ENCODE data around the gene UCP2. TPM values are rescaled to one million over a fixed set of nuclear protein-coding genes. Genes with fewer than 3 reads are reported as not detected.

UCP2 gene
- total RNA-seq, 1 donor from 2014 or later: 23.4 TPM

DNA sequence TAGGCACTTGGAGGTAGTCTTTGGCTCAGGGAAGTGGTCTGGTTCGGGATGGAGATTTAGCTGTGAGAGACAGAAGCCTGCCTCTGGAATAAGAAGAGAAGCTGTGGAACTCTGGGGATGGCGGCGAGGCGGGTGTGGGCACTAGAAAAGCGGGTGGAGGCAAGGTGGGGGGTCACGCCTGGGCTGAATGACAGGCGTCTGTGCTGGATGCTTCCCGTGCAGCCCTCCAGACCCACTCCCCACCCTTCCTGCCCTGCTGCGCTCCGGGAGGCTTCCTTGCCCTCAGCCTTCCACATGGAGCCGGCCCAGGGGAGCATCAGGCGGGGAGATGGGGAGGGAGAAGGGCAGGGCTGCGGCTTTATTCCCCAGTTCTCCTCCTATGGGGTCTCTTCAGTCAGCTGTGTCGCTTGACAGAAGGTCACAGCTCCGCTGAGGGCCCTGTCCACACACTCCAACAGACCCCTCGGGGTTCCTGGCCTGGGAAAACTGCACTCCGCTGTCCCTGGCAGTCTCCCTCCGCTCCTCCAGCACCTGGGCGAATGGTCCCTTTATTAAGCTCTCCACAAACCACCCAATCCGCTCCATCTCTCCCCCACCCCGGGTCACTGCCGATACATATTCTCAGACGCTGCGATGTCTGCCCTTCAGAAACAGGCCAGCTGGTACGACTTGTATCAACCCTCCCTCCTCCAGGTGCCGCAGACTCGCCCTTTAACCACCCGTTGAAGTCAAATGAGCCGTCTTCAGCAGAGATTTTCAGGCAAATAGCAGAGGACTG is 25.6 kb downstream of the UCP2 start:
- no peaks in the 10 kb centered on the region for H3K9me3 ChIP-seq (replicated peaks)
- no peaks in the 10 kb centered on the region for H3K36me3 ChIP-seq
- TF ChIP-seq, protein P1, sequence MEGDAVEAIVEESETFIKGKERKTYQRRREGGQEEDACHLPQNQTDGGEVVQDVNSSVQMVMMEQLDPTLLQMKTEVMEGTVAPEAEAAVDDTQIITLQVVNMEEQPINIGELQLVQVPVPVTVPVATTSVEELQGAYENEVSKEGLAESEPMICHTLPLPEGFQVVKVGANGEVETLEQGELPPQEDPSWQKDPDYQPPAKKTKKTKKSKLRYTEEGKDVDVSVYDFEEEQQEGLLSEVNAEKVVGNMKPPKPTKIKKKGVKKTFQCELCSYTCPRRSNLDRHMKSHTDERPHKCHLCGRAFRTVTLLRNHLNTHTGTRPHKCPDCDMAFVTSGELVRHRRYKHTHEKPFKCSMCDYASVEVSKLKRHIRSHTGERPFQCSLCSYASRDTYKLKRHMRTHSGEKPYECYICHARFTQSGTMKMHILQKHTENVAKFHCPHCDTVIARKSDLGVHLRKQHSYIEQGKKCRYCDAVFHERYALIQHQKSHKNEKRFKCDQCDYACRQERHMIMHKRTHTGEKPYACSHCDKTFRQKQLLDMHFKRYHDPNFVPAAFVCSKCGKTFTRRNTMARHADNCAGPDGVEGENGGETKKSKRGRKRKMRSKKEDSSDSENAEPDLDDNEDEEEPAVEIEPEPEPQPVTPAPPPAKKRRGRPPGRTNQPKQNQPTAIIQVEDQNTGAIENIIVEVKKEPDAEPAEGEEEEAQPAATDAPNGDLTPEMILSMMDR (IDR thresholded peaks at IDR 0.05; ENCODE audit: borderline replicate concordance): no peak
- H3K4me1 ChIP-seq: no peaks in the 10 kb centered on the region
- no peak overlapping the region for H3K4me3 ChIP-seq
- no peak overlapping the region for H3K27ac ChIP-seq (replicated peaks)
- intact Hi-C loops (cut with micrococcal nuclease): no loop called here
- peaks cover 48% of the 10 kb centered on the region for H3K27me3 ChIP-seq (ENCODE audit: low read depth)
- DNase-seq: no peak

DNA sequence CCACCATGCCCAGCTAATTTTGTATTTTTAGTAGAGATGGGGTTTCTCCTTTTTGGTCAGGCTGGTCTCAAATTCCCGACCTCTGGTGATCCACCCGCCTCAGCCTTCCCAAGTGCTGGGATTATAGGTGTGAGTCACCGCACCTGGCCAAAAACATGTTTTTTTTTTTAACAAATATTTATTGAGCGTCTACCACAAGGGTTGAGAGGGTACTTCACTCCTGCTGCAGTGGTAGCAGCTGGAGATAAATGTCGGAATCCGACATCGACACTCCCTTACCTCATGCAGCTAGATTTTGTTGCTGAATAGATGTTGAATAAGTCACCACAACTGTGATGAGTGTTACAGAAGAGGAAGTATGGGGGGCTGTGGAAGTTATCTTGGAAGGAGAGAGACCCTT is 30.8 kb downstream of the UCP2 start:
- no peaks in the 10 kb centered on the region for H3K36me3 ChIP-seq
- DNase-seq: no peak
- no peak overlapping the region for H3K4me3 ChIP-seq
- TF ChIP-seq, protein P1 (IDR thresholded peaks at IDR 0.05; ENCODE audit: borderline replicate concordance): no peak
- no peaks in the 10 kb centered on the region for H3K9me3 ChIP-seq (replicated peaks)
- H3K4me1 ChIP-seq: no peaks in the 10 kb centered on the region
- H3K27ac ChIP-seq (replicated peaks): no peak overlapping the region
- intact Hi-C loops (cut with micrococcal nuclease): no loop called here
- peaks cover 27% of the 10 kb centered on the region for H3K27me3 ChIP-seq (ENCODE audit: low read depth)

DNA sequence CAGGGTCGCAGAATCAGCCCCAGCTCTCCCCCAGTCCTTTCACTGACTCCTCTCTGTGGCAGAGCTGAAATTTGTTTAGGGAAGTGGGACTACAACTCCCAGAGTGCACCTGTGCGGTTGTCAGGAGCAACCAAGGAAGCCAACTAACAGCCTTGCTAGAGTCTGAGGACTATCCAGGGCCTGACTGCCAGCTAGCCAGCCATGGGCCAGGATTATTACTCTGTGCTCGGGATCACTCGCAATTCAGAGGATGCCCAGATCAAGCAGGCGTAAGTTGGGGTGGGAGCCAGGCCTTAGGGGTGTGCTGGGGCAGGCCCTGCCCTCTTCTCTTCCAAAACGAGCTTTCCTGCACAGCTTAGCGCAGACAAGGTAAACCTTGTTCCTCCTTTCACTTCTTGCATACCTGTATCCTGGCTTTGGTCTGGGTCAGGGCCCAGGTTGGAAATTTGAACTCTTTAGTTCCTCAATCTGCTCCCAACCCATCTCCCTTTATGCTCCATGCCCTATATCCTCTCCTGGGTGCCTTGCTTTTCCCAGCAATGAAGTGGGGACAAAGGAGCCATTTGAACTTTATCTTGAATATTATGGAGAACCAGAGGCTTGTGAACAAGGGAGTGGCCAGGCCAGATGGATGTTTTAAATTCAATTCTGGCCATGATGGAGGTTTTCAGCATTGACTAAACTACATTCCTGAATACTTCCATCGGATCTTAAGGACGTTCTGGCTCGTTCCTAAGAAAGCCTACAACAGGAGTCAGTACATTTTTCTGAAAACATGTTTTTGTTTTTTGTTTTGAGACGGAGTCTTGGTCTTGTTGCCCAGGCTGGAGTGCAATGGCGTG is 31.6 kb downstream of the UCP2 start, which contains the start of gene DNAJB13:
TSS of gene DNAJB13 (plus strand) at position 158 of the 842 bp plus-strand sequence. CDS start at position 202, 44 bp downstream.
- Histone ChIP-seq H3K36me3 (no peaks in the 10 kb centered on the region), H3K4me3 (no peak within 1 kb of the TSS), H3K27me3 (ENCODE audit: low read depth) (peaks cover 20% of the 10 kb centered on the region), H3K27ac (replicated peaks) (no peak within 1 kb of the TSS), H3K4me1 (no peaks in the 10 kb centered on the region), H3K9me3 (replicated peaks) (no peaks in the 10 kb centered on the region)
- DNase-seq: no peak
- TF ChIP-seq, protein P1 (IDR thresholded peaks at IDR 0.05; ENCODE audit: borderline replicate concordance): no peak
- intact Hi-C loops (cut with micrococcal nuclease): no loop called here

DNA sequence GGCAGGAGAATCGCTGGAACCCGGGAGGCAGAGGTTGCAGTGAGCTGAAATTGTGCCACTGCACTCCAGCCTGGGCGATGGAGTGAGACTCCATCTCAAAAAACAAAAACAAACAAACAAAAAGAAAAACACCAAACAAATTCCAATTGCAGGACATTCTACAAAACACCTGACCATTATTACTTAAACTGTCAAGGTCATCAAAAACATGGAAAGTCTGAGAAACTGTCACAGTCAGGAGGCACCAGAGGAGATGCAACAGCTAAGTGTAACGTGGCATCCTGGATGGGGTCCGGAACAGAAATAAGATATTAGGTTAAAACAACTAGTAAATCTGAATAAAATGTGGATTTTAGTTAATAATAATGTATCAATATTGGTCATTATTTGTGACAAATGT is 32.7 kb downstream of the UCP2 start:
- peaks cover 9% of the 10 kb centered on the region for H3K27me3 ChIP-seq (ENCODE audit: low read depth)
- H3K4me3 ChIP-seq: no peak overlapping the region
- H3K36me3 ChIP-seq: no peaks in the 10 kb centered on the region
- no peaks in the 10 kb centered on the region for H3K4me1 ChIP-seq
- no peak overlapping the region for H3K27ac ChIP-seq (replicated peaks)
- no peaks in the 10 kb centered on the region for H3K9me3 ChIP-seq (replicated peaks)
- intact Hi-C loops (cut with micrococcal nuclease): no loop called here
- no peak for DNase-seq
- TF ChIP-seq, protein P1 (IDR thresholded peaks at IDR 0.05; ENCODE audit: borderline replicate concordance): no peak

DNA sequence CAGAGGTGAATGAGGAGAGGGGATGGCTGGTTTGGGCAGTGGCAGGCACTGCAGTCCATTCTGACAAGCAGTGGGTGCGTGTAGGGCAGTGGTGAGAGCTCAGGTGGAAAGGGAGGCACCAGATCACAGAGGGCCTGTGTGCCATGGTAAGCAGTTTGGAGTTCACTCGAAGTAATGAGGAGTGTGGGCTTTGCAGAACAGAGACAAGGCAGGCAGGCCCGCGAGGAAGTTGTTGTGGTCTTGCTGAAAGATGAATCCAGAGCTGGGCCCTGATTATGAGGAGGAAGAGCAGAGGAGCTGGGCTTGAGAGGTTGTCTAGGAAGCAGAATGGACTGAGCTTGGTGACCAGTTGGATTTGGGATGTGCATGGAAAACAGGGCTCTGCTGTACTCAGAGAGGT is 33.4 kb downstream of the UCP2 start:
- TF ChIP-seq, protein P1 (IDR thresholded peaks at IDR 0.05; ENCODE audit: borderline replicate concordance): no peak
- no peak overlapping the region for H3K4me3 ChIP-seq
- no peak overlapping the region for H3K27ac ChIP-seq (replicated peaks)
- intact Hi-C loops (cut with micrococcal nuclease): no loop called here
- H3K9me3 ChIP-seq (replicated peaks): no peaks in the 10 kb centered on the region
- peaks cover 4% of the 10 kb centered on the region for H3K27me3 ChIP-seq (ENCODE audit: low read depth)
- H3K4me1 ChIP-seq: no peaks in the 10 kb centered on the region
- no peak for DNase-seq
- H3K36me3 ChIP-seq: no peaks in the 10 kb centered on the region
